Cardiac fibroblast (primary cell): ENCODE data around the gene YRDC.

Experiments
- DNase-seq, 2 donors: peaks; one replicate each; pipeline versions ENCODE4 v3.0.0 to v3.0.0-alpha.2; 2010; ENCODE audit warnings: low read depth in 2 of 2
- H3K4me3 ChIP-seq, 2 donors: replicated peaks in 1 of 2; 1 replicate in 1 of 2; 2 replicates in 1 of 2; pipeline ENCODE4 v1.5.1; 2011; ENCODE audit warnings: low read depth in 2 of 2, low read length in 2 of 2, mild to moderate bottlenecking in 2 of 2, moderate library complexity in 1 of 2
- CTCF ChIP-seq: IDR thresholded peaks from one replicate; pipeline ENCODE4 v1.5.1; 2011; ENCODE audit warnings: low read depth, mild to moderate bottlenecking, low read length, inconsistent platforms

YRDC gene

DNA sequence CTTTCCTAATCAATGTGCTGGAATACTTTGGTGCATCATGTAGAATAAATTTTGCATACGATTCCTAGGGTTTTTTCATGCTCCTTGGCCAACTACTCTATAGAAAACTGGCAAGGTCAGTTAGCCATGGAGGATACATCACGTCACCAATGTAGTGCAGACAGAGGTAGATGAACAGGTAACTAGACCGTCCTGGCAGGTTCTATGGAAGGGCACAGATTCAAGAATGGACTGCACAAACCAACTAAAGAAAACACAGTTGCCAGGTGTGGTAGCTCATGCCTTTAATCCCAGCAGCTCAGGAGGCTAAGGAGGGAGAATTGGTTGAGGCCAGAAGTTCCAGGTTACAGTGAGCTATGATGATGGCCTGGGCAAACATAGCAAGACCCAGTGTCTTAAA is 41.5 kb upstream of the YRDC start:
- no peak overlapping the region for H3K4me3 ChIP-seq
- TF ChIP-seq CTCF, result no peak
- DNase-seq, result no peak

DNA sequence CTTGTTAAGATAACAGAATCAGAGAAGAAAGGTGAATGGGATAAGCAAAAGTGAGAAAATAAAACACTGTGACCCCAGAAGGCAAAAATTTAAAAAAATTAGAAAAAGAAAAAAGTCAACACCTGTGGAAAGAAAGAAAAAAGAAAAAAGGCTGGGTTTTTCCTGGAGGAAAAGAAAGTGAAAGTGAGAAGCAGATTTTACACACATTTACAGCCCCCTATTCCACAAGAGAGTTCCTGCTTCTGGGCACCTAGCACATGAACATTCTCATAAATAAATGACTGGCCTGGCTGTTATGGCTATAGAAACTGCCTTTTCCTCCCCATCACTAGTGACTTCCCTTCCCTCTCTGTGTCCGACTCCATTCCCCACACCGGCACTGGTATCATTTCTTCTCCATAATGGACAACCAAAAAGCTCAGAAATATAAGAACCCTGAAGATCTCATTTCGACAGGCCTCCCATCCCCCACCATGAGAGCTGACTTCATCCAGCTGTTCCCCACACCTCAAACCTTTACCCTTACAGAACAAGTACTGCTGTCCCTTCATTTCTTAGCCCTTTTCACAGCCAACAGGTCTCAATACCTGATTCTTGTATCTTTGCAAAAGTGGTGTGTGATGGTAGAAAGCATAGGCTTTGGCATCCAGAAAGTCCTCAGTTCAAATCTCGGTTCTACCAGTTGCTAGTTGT is 38.8 kb upstream of the YRDC start:
- no peak for TF ChIP-seq CTCF
- no peak overlapping the region for H3K4me3 ChIP-seq
- DNase-seq, result no peak

DNA sequence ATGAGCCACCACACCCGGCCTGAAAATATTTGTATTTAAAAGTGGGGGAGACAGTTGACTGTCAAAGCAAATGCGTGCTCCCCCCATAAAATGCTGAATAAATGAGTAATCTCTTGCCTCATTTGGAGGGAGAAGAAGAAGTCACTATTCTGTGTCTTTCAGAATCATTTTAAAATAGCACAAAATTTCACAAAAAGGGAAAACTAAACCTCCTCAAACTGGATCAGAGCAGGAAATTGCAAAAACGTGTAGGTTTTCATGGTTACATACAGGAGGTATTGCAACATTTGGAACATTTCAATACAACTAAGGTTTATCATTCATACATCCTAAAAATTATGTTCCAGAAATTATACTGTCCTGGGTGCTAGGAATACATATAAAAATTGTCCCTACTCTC is 37.8 kb upstream of the YRDC start:
- TF ChIP-seq CTCF, result no peak
- DNase-seq, result peak; percentile 40 to 53

DNA sequence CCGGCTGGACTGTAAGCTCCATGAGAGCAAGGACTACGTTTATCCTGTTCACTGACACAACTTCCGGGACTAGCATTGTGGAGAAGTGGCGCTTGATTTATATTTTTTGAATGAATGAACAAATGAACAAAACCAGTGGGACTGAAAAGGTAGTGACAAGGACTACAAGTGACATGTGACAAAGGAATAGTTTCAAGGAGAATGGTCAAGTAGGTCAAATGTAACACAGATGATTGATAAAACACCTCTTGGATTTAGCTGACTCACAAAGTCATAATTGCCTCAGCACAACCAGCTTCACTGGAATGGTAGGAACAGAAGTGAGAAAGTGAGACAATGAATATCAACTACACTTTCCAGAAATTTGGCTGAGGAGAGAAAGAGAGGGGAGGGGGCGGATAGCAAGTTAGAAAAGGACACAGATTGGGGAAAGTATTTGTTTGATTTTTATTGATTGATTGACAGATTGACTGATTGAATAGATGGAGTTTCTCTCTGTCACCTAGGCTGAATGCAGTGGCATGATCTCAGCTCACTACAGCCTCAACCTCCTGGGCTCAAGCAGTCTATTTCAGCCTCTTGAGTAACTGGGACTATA is 37.1 kb upstream of the YRDC start:
- no peak overlapping the region for H3K4me3 ChIP-seq
- DNase-seq, result no peak
- TF ChIP-seq CTCF, result no peak

More for the DNA sequence above, 37.8 kb upstream of the YRDC start:
- H3K4me3 ChIP-seq, result no peak overlapping the region

DNA sequence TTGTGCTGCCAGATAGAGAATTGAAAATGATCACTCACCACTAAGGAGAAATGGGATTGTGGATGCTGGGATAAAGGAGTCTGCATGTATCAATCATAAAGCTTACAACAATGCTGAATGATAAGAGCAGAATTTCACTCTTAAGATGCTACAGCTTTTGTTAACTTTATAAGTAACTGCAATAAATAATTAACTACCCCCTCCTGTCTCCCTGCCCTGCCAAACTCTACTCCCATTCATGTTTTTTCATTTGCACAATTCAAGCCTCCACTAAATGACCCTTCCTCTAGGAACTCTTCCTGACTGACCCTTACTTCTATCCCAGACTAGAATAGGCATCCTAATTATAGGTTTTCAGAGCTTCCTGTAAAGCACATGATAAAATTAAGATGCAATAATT is 36.5 kb upstream of the YRDC start:
- TF ChIP-seq CTCF, result no peak
- no peak for DNase-seq
- H3K4me3 ChIP-seq, result no peak overlapping the region

DNA sequence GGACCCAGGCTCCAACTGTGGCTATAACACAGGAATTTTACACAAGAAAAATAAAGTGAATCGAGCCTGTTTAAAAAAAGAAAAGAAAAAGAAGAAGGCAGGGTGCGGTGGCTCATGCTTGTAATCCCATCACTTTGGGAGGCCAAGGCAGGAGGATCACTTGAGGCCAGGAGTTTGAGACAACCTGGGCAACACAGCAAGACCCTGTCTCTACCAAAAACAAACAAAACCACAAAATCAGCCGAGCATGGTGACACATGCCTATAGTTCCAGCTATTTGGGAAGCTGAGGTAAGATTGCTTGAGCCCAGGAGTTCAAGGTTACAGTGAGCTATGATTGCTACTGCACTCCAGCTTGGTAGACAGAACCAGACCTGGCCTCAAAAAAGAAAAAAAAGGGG is 33.6 kb upstream of the YRDC start:
- H3K4me3 ChIP-seq, result no peak overlapping the region
- TF ChIP-seq CTCF, result no peak
- no peak for DNase-seq
